ENCODE data around the gene ERCC4.

ERCC4 gene

GRCh38 chr16:13950821-13951547, 31.0 kb downstream of the ERCC4 start:
- no peak for DNase-seq

GRCh38 chr16:13951611-13952010, 31.7 kb downstream of the ERCC4 start:
- no peak for DNase-seq

GRCh38 chr16:13953501-13953900, 33.5 kb downstream of the ERCC4 start:
- no peak for DNase-seq

- no peak for DNase-seq
Measured at GRCh38 chr16:13956635-13957196, 36.8 kb downstream of the ERCC4 start.

- DNase-seq, result no peak
Measured at GRCh38 chr16:13957197-13958078, 37.5 kb downstream of the ERCC4 start.

- DNase-seq, result no peak
Measured at GRCh38 chr16:13958474-13958873, 38.5 kb downstream of the ERCC4 start.

GRCh38 chr16:13959626-13960025, 39.7 kb downstream of the ERCC4 start:
- no peak for DNase-seq

- no peak for DNase-seq
Measured at GRCh38 chr16:13961099-13961811, 41.3 kb downstream of the ERCC4 start.

GRCh38 chr16:13962232-13962631, 42.3 kb downstream of the ERCC4 start:
- no peak for DNase-seq

- DNase-seq, result no peak
Measured at GRCh38 chr16:13968835-13969234, 48.9 kb downstream of the ERCC4 start.

GRCh38 chr16:13969711-13970110, 49.8 kb downstream of the ERCC4 start:
- DNase-seq, result no peak

- DNase-seq, result no peak
Measured at GRCh38 chr16:13970708-13971422, 50.9 kb downstream of the ERCC4 start.

- DNase-seq, result no peak
Measured at GRCh38 chr16:13973321-13974023, 53.5 kb downstream of the ERCC4 start.

- DNase-seq, result no peak
Measured at GRCh38 chr16:13977177-13977576, 57.2 kb downstream of the ERCC4 start.

- DNase-seq, result no peak
Measured at GRCh38 chr16:13982451-13982850, 62.5 kb downstream of the ERCC4 start.

- no peak for DNase-seq
Measured at GRCh38 chr16:13983625-13984024, 63.7 kb downstream of the ERCC4 start.

GRCh38 chr16:13984794-13985193, 64.8 kb downstream of the ERCC4 start:
- DNase-seq, result no peak

- DNase-seq, result no peak
Measured at GRCh38 chr16:13988038-13988437, 68.1 kb downstream of the ERCC4 start.

- DNase-seq, result no peak
Measured at GRCh38 chr16:13992322-13992721, 72.4 kb downstream of the ERCC4 start.

GRCh38 chr16:13992976-13993375, 73.0 kb downstream of the ERCC4 start:
- no peak for DNase-seq

- DNase-seq, result no peak
Measured at GRCh38 chr16:13994239-13995106, 74.5 kb downstream of the ERCC4 start.
